Stomach (tissue), 4 donors: ENCODE results near the gene CPS1.

ENCODE experiments used
- CTCF ChIP-seq, 7 experiments: fragments of 450-650 bp in 4 of 7; fragments of 200-600 bp in 3 of 7; sonication (generic) in 3 of 7; IDR thresholded peaks; one replicate each; pipeline ENCODE4 v1.5.1; 2016 to 2019; ENCODE audit warnings: antibody characterized with exemption in 7 of 7, control low read depth in 2 of 7, mild to moderate bottlenecking in 1 of 7
- EP300 ChIP-seq: sonication (generic); formaldehyde crosslinking; IDR thresholded peaks from one replicate; pipeline ENCODE4 v1.6.1; 2017; ENCODE audit warnings: antibody characterized with exemption
- POLR2A ChIP-seq, 4 donors: fragments of 450-650 bp; IDR thresholded peaks; one replicate each; pipeline ENCODE4 v1.6.1; 2016; ENCODE audit warnings: antibody characterized with exemption in 4 of 4, control low read depth in 2 of 4, mild to moderate bottlenecking in 1 of 4, moderate library complexity in 1 of 4
- POLR2AphosphoS5 ChIP-seq, 3 donors: sonication (generic); formaldehyde crosslinking; IDR thresholded peaks; one replicate each; pipeline ENCODE4 v1.6.1; 2016; ENCODE audit warnings: antibody characterized with exemption in 3 of 3

DNA sequence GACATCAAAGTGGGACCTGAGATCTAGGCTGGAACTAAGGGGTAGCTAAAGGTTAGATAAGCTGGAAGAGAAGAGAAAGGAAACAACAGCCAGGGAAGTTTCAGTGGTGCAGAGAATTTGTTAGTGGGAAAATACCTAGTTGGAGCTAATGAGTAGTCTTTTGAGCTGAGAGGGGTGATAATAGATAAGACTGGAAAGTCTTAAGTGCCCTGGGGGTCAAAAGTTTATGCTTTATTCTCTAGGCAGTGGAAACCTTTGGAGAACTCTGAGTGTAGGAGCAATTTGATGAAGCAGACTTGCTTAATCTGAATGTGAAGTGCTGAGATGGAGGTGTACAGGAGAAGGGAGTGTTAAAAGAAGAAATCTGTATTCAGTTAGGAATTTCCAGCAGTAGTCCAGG, 90.8 kb downstream of the CPS1 start:
- TF ChIP-seq POLR2A (IDR thresholded peaks at IDR 0.05), result no peak
- TF ChIP-seq CTCF (IDR thresholded peaks at IDR 0.05), result no peak
- TF ChIP-seq POLR2AphosphoS5 (IDR thresholded peaks at IDR 0.05), result no peak
- no peak for TF ChIP-seq EP300
